AG04449 (cell line): ENCODE measurements around the gene CCDC69.

Experiments used
- CTCF ChIA-PET: fragments of 350-600 bp; formaldehyde crosslinking; extraction: SDS; loops from one replicate; lab custom pipeline; 2021; ENCODE audit warnings: antibody characterized with exemption; lab: Yijun Ruan, JAX
- POLR2A ChIA-PET: fragments of 400-600, 350-600 bp; formaldehyde crosslinking; extraction: SDS; loops from one replicate; lab custom pipeline; 2020; ENCODE audit warnings: antibody characterized with exemption, inconsistent platforms; lab: Yijun Ruan, JAX
- DNase-seq: peaks from one replicate; pipeline ENCODE4 v3.0.0-alpha.2; 2010; ENCODE audit warnings: low read depth, low spot score
- H3K4me3 ChIP-seq: 2 replicates; pipeline ENCODE4 v1.5.1; 2011; ENCODE audit warnings: low read depth, mild to moderate bottlenecking, control low read depth, low read length
- CTCF ChIP-seq: IDR thresholded peaks from one replicate; pipeline ENCODE4 v1.5.1; 2011; ENCODE audit warnings: mild to moderate bottlenecking, moderate library complexity, low read length, control low read depth, inconsistent platforms; ENCODE audit not compliant: insufficient read depth; ENCODE audit errors: missing control alignments

The CCDC69 gene

GRCh38 chr5:151174612-151175101 lies 49.2 kb downstream of the CCDC69 start:
- CTCF ChIA-PET: interaction anchor here (4.2 kb wide), 1 partner anchor 10 kb away, joined by 20 read pairs; no protein-coding TSS in a partner anchor
- H3K4me3 ChIP-seq: peak overlapping the region; percentile 6; the same call in 1 of the 2 replicates
- DNase-seq: no peak
- POLR2A ChIA-PET: no interaction called here
- TF ChIP-seq CTCF: no peak

- TF ChIP-seq CTCF: no peak
- CTCF ChIA-PET: interaction anchor here (1.0 to 11.3 kb wide), 3 partner anchors 9 to 50 kb away, joined by 3 to 232 read pairs (median 10); no protein-coding TSS in a partner anchor
Measured at GRCh38 chr5:151173711-151174611, 49.9 kb downstream of the CCDC69 start.

GRCh38 chr5:151171529-151171928 lies 52.4 kb downstream of the CCDC69 start:
- H3K4me3 ChIP-seq: no peak overlapping the region
- POLR2A ChIA-PET: no interaction called here
- no peak for DNase-seq
- CTCF ChIA-PET: interaction anchor here (1.4 to 11.3 kb wide), 2 partner anchors 47 to 57 kb away, joined by 3 to 232 read pairs; no protein-coding TSS in a partner anchor
- no peak for TF ChIP-seq CTCF

More at GRCh38 chr5:151173711-151174611, 49.9 kb downstream of the CCDC69 start:
- peak overlapping the region; percentile 6; the same call in 1 of the 2 replicates for H3K4me3 ChIP-seq
- POLR2A ChIA-PET: no interaction called here
- no peak for DNase-seq

- no peak overlapping the region for H3K4me3 ChIP-seq
- CTCF ChIA-PET: interaction anchor here (7.0 to 11.3 kb wide), 3 partner anchors 45 to 166 kb away, joined by 107 to 232 read pairs (median 126); no protein-coding TSS in a partner anchor
- POLR2A ChIA-PET: no interaction called here
- no peak for TF ChIP-seq CTCF
- no peak for DNase-seq
Measured at GRCh38 chr5:151168602-151169344, 55.1 kb downstream of the CCDC69 start.

GRCh38 chr5:151167022-151167421 lies 56.9 kb downstream of the CCDC69 start:
- POLR2A ChIA-PET: interaction anchor here (0.9 kb wide), 1 partner anchor 71 kb away, joined by 3 read pairs; no protein-coding TSS in a partner anchor

More at GRCh38 chr5:151167022-151167421, 56.9 kb downstream of the CCDC69 start:
- TF ChIP-seq CTCF: no peak
- H3K4me3 ChIP-seq: no peak overlapping the region
- CTCF ChIA-PET: interaction anchor here (0.7 to 11.3 kb wide), 7 partner anchors 9 to 172 kb away, joined by 3 to 232 read pairs (median 107); partner anchors contain the start of gene ANXA6
- no peak for DNase-seq
